ENCODE data around the gene ZBTB11. TPM values are rescaled to one million over a fixed set of nuclear protein-coding genes. Genes with fewer than 3 reads are reported as not detected.

ZBTB11 gene
- total and polyA plus RNA-seq, 2 experiments from 2014 or later: 5.1 to 19.0 TPM

DNA sequence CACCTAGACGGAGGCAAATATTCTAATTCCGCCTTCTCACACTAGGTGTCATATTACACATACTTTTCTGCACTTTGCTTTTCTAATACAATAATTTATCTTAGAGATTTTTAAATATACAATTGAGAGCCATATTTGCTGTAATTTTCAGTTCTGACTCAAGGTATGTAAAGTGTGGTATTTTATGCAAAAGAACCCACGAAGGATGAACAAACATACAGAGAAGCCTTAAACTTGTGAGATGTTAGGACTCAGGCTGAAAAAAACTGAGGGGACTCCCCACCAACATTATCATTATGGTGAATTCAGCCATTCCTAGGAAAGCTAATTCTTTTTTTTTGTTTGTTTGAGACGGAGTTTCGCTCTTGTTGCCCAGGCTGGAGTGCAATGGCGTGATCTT lies 9.6 kb downstream of the ZBTB11 start:
- no peak for DNase-seq (ENCODE audit: low spot score)
- H2AFZ ChIP-seq: no peak overlapping the region
- H4K20me1 ChIP-seq (ENCODE audit: insufficient read depth, poor library complexity, severe bottlenecking): no peaks in the 10 kb centered on the region
- H3K4me3 ChIP-seq: no peak overlapping the region
- no peak overlapping the region for H3K4me2 ChIP-seq
- H3K27ac ChIP-seq: no peak overlapping the region
- no peaks in the 10 kb centered on the region for H3K9me2 ChIP-seq (replicated peaks; ENCODE audit: insufficient read depth)
- WGBS (ENCODE audit: low lambda C conversion rate, missing lambda C conversion rate): 94% methylated on average over 6 of the region's 6 CpGs
- no peak for TF ChIP-seq CTCF (IDR thresholded peaks at IDR 0.05; ENCODE audit: poor library complexity)
- no peak for TF ChIP-seq EZH2 (IDR thresholded peaks at IDR 0.05; ENCODE audit: borderline replicate concordance)
- no peak for TF ChIP-seq EZH2phosphoT487 (IDR thresholded peaks at IDR 0.05; ENCODE audit: low read depth, severe bottlenecking, unreplicated experiment)
- no peaks in the 10 kb centered on the region for H3K4me1 ChIP-seq (ENCODE audit: insufficient read depth)
- H3K79me2 ChIP-seq: peaks cover 28% of the 10 kb centered on the region
- no peaks in the 10 kb centered on the region for H3K27me3 ChIP-seq
- no peaks in the 10 kb centered on the region for H3K9me3 ChIP-seq (ENCODE audit: low read depth)
- H3K36me3 ChIP-seq (replicated peaks; ENCODE audit: insufficient read depth, low read depth): peaks cover 5% of the 10 kb centered on the region

GRCh38 chr3:101665851-101666250 lies 11.1 kb downstream of the ZBTB11 start:
- no peak overlapping the region for H3K27ac ChIP-seq
- H3K4me1 ChIP-seq (ENCODE audit: insufficient read depth): no peaks in the 10 kb centered on the region
- no peak for TF ChIP-seq EZH2phosphoT487 (IDR thresholded peaks at IDR 0.05; ENCODE audit: low read depth, severe bottlenecking, unreplicated experiment)
- H3K79me2 ChIP-seq: peaks cover 13% of the 10 kb centered on the region
- H3K4me2 ChIP-seq: no peak overlapping the region
- H2AFZ ChIP-seq: no peak overlapping the region
- H3K9me2 ChIP-seq (replicated peaks; ENCODE audit: insufficient read depth): no peaks in the 10 kb centered on the region
- no peaks in the 10 kb centered on the region for H3K27me3 ChIP-seq
- H4K20me1 ChIP-seq (ENCODE audit: insufficient read depth, poor library complexity, severe bottlenecking): no peaks in the 10 kb centered on the region
- H3K36me3 ChIP-seq (replicated peaks; ENCODE audit: insufficient read depth, low read depth): peaks cover 5% of the 10 kb centered on the region
- no peak overlapping the region for H3K4me3 ChIP-seq
- H3K9me3 ChIP-seq (ENCODE audit: low read depth): no peaks in the 10 kb centered on the region
- DNase-seq (ENCODE audit: low spot score): no peak

GRCh38 chr3:101665357-101665756 lies 11.6 kb downstream of the ZBTB11 start:
- no peak overlapping the region for H2AFZ ChIP-seq
- no peak overlapping the region for H3K4me2 ChIP-seq
- TF ChIP-seq EZH2phosphoT487 (IDR thresholded peaks at IDR 0.05; ENCODE audit: low read depth, severe bottlenecking, unreplicated experiment): no peak
- no peak for TF ChIP-seq CTCF (IDR thresholded peaks at IDR 0.05; ENCODE audit: poor library complexity)
- no peak for TF ChIP-seq EZH2 (IDR thresholded peaks at IDR 0.05; ENCODE audit: borderline replicate concordance)
- peaks cover 8% of the 10 kb centered on the region for H3K79me2 ChIP-seq
- WGBS (ENCODE audit: low lambda C conversion rate, missing lambda C conversion rate): 95% methylated on average over 4 of the region's 4 CpGs
- no peaks in the 10 kb centered on the region for H3K4me1 ChIP-seq (ENCODE audit: insufficient read depth)
- H3K27me3 ChIP-seq: no peaks in the 10 kb centered on the region
- H3K9me2 ChIP-seq (replicated peaks; ENCODE audit: insufficient read depth): no peaks in the 10 kb centered on the region
- no peak overlapping the region for H3K4me3 ChIP-seq
- no peaks in the 10 kb centered on the region for H3K9me3 ChIP-seq (ENCODE audit: low read depth)
- H3K27ac ChIP-seq: no peak overlapping the region
- no peaks in the 10 kb centered on the region for H4K20me1 ChIP-seq (ENCODE audit: insufficient read depth, poor library complexity, severe bottlenecking)
- H3K36me3 ChIP-seq (replicated peaks; ENCODE audit: insufficient read depth, low read depth): peaks cover 5% of the 10 kb centered on the region
- DNase-seq (ENCODE audit: low spot score): no peak

DNA sequence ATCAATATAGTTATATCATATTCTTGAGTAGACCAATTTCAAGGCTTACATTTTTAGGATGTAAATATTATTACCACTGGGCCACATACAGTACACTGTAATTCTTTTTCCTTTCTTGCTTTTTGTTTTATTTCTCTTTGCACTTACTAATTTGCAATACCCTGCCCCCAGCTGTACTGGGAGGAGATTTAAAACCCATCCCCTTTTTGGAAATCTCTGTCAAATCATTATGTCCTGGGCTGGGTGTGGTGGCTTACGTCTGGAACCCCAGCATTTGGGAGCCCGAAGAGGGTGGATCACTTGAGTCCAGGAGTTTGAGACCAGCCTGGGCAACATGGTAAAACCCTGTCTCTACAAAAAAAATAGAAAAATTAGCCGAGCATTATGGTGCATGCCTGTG lies 16.2 kb downstream of the ZBTB11 start:
- H3K9me2 ChIP-seq (replicated peaks; ENCODE audit: insufficient read depth): no peaks in the 10 kb centered on the region
- H3K79me2 ChIP-seq: no peaks in the 10 kb centered on the region
- no peaks in the 10 kb centered on the region for H3K9me3 ChIP-seq (ENCODE audit: low read depth)
- WGBS (ENCODE audit: low lambda C conversion rate, missing lambda C conversion rate): 97% methylated on average over 3 of the region's 3 CpGs
- no peaks in the 10 kb centered on the region for H4K20me1 ChIP-seq (ENCODE audit: insufficient read depth, poor library complexity, severe bottlenecking)
- no peak overlapping the region for H3K27ac ChIP-seq
- H3K4me2 ChIP-seq: no peak overlapping the region
- TF ChIP-seq EZH2phosphoT487 (IDR thresholded peaks at IDR 0.05; ENCODE audit: low read depth, severe bottlenecking, unreplicated experiment) (no peak), EZH2 (IDR thresholded peaks at IDR 0.05; ENCODE audit: borderline replicate concordance) (no peak), CTCF (IDR thresholded peaks at IDR 0.05; ENCODE audit: poor library complexity) (no peak)
- no peaks in the 10 kb centered on the region for H3K4me1 ChIP-seq (ENCODE audit: insufficient read depth)
- no peaks in the 10 kb centered on the region for H3K36me3 ChIP-seq (replicated peaks; ENCODE audit: insufficient read depth, low read depth)
- H2AFZ ChIP-seq: no peak overlapping the region
- no peak for DNase-seq (ENCODE audit: low spot score)
- no peak overlapping the region for H3K4me3 ChIP-seq
- H3K27me3 ChIP-seq: no peaks in the 10 kb centered on the region

Measured in hepatocyte (in vitro differentiated cells).